Measurements from ENCODE around the gene MIGA2. TPM values are rescaled to one million over a fixed set of nuclear protein-coding genes. Genes with fewer than 3 reads are reported as not detected.

MIGA2 gene
- total and polyA plus RNA-seq, 9 of the 15 experiments (the other 6 are each of a cell fraction or from before 2014, with no cell fraction given), result 0.15 to 54.1 (median 18.0) TPM

- TF ChIP-seq, protein P1, sequence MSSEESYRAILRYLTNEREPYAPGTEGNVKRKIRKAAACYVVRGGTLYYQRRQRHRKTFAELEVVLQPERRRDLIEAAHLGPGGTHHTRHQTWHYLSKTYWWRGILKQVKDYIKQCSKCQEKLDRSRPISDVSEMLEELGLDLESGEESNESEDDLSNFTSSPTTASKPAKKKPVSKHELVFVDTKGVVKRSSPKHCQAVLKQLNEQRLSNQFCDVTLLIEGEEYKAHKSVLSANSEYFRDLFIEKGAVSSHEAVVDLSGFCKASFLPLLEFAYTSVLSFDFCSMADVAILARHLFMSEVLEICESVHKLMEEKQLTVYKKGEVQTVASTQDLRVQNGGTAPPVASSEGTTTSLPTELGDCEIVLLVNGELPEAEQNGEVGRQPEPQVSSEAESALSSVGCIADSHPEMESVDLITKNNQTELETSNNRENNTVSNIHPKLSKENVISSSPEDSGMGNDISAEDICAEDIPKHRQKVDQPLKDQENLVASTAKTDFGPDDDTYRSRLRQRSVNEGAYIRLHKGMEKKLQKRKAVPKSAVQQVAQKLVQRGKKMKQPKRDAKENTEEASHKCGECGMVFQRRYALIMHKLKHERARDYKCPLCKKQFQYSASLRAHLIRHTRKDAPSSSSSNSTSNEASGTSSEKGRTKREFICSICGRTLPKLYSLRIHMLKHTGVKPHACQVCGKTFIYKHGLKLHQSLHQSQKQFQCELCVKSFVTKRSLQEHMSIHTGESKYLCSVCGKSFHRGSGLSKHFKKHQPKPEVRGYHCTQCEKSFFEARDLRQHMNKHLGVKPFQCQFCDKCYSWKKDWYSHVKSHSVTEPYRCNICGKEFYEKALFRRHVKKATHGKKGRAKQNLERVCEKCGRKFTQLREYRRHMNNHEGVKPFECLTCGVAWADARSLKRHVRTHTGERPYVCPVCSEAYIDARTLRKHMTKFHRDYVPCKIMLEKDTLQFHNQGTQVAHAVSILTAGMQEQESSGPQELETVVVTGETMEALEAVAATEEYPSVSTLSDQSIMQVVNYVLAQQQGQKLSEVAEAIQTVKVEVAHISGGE (CRISPR knock-in tag; IDR thresholded peaks at IDR 0.05), result peak in 1 of 3 experiments; percentile 69; a peak in 1 of 6 replicates
- no peak for TF ChIP-seq ZNF609 (CRISPR knock-in tag; IDR thresholded peaks at IDR 0.05; ENCODE audit: borderline replicate concordance)
- no peak for TF ChIP-seq SREBF1 (IDR thresholded peaks at IDR 0.05; ENCODE audit: borderline replicate concordance, low read depth, low read length)
- TF ChIP-seq YBX1 (IDR thresholded peaks at IDR 0.05), result no peak
- TF ChIP-seq PTBP1 (IDR thresholded peaks at IDR 0.05; ENCODE audit: low read depth, low read length), result no peak
- peak; percentile 80; the same call in 1 of the 2 replicates for TF ChIP-seq TOE1 (IDR thresholded peaks at IDR 0.05; ENCODE audit: borderline replicate concordance)
- TF ChIP-seq TOE1 (CRISPR knock-in tag; IDR thresholded peaks at IDR 0.05; ENCODE audit: borderline replicate concordance, low read depth), result no peak
- no peak for TF ChIP-seq RAD21 (CRISPR knock-in tag; conservative IDR thresholded peaks at IDR 0.05 in 1 of 2, IDR thresholded peaks at IDR 0.05 in 1 of 2)
- no peak for TF ChIP-seq PURB (CRISPR knock-in tag; IDR thresholded peaks at IDR 0.05; ENCODE audit: low read depth)
- peak; percentile 13 for TF ChIP-seq HNRNPLL (IDR thresholded peaks at IDR 0.05; ENCODE audit: low read depth, low read length, poor library complexity, severe bottlenecking)
- TF ChIP-seq NUFIP1 (IDR thresholded peaks at IDR 0.05; ENCODE audit: partially characterized antibody), result no peak
- TF ChIP-seq ZNF41 (CRISPR knock-in tag; conservative IDR thresholded peaks at IDR 0.05), result no peak
- no peak for TF ChIP-seq GTF2E2 (tag; IDR thresholded peaks at IDR 0.05)
- TF ChIP-seq, protein P2, sequence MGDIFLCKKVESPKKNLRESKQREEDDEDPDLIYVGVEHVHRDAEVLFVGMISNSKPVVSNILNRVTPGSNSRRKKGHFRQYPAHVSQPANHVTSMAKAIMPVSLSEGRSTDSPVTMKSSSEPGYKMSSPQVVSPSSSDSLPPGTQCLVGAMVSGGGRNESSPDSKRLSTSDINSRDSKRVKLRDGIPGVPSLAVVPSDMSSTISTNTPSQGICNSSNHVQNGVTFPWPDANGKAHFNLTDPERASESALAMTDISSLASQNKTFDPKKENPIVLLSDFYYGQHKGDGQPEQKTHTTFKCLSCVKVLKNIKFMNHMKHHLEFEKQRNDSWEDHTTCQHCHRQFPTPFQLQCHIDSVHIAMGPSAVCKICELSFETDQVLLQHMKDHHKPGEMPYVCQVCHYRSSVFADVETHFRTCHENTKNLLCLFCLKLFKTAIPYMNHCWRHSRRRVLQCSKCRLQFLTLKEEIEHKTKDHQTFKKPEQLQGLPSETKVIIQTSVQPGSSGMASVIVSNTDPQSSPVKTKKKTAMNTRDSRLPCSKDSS (IDR thresholded peaks at IDR 0.05; ENCODE audit: low read depth, partially characterized antibody), result no peak
- no peak for TF ChIP-seq ZNF707 (CRISPR knock-in tag; conservative IDR thresholded peaks at IDR 0.05)
- no peak for TF ChIP-seq FOXJ2 (tag; IDR thresholded peaks at IDR 0.05)
- TF ChIP-seq SETDB1 (IDR thresholded peaks at IDR 0.05; ENCODE audit: low read length), result no peak
Measured at GRCh38 chr9:129110740-129111527, 74.5 kb downstream of the MIGA2 start, which contains the start of the genes CRAT and PTPA (continued).
